RPMI8226 (cell line): Measurements from ENCODE around the gene FGFR2.
A peak's percentile ranks its signal among the peaks of the same experiment; 100 is the strongest.

Source experiments
- DNase-seq: peaks from one replicate; pipeline ENCODE4 v3.0.0-alpha.2; 2015

The FGFR2 gene

DNA sequence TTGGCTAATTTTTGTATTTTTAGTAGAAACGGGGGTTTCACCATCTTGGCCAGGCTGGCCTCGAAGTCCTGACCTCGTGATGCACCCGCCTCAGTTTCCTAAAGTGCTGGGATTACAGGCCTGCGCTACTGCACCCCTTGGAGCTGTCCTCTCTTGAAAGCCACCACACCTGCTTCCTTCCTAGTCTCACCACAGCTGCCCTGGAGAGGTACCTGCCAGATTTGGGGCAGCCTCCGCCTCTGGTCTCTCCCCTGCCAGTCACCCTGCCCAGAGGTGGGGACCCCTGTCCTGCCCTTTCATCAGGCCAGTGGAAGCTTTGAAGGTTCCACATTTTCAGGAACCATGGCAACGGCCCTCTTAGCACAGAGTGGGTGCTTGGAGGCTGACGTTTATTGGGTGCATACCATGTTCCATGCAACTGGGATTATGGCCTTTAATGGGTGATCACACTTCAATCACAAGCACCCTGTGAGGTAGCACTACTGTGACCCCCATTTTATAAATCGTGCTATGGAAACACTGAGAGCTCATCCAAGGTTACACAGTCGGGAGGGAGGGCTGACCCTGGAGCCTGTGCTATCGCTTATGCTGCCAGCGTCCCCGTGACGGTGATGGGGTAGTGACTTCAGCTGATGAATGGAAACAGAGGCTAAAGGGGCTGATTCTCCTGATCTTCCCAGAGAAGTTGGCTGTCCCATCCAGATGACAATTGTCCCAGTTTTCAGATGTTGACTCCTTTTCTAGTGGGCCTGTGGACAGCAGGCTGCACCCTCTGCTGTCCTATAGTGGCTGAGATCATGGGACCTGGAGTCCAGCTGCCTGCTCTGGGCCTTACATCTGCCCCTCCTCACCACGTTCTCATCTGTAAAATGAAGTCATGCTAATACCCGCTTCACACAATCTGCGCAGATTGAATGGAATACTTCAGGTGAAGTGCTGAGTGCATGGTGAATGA lies 11.5 kb upstream of the FGFR2 start:
- DNase-seq, result no peak

DNA sequence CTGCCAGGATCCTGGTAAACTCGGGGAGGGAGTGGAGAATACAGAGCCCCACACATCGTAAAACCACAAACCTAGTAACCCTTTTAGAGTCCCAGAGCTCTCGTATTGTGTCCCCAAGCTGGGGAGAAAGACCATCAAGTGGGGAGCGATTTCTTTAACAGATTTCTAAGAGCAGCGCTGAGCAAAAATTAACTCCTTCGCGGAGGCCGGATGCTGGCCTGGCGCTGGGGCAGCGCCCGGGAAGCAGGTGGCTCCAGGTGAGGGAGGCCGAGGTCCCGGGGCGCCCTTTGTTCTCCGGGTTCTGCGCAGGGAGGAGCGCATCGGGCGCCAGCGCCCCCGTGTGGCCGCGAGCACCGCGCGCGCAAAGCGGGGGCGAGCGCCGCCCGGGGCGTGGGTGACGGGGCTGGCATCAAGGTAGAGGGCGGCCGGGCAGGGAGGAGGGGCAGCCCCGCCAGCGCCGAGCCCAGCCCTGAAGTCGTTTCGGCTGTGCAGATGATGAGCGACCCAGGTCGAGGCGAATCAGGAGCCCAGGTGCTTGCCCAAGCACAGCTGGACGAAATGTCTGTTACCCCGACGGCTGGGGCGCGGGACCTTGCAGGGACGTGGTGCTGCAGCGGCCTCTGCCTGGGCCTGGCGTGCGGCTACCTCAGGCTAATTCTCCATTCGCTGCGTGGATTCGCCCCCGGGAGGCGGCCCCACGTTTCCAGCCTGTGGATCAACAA lies 10.4 kb upstream of the FGFR2 start:
- DNase-seq, result peak; percentile 70

DNA sequence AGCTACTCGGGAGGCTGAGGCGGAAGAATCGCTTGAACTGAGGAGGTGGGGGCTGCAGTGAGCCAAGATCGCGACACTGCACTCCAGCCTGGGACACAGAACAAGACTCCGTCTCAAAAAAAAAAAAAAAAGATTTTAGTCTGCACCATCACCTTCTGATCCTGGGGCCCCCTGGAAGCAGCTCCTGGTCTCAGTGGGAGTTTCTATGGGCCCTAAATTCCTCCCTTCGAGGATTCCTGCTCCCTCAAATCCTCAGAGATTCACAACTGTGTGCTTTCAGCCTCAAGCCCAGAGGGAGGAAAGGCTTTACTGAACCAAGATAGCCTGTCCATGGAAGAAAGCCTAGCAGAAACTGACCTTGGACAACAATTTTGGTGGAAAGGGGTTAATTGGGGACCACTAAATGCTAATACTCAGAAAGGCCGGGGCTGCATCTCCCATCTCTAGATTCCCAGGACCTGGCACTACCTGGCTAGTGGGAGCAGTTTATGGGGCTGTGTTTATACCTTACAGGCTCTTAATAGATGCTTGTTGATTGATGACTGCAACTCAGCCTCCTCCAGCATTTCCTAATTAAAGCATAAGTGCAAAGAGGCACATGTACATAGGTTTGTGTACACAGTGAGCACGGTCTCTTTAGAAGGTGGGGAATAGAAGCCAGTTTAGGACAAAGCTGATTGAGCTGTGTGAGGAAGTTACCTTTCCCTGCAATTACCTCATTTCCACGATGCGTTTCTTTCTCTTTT lies 9.2 kb upstream of the FGFR2 start:
- no peak for DNase-seq

DNA sequence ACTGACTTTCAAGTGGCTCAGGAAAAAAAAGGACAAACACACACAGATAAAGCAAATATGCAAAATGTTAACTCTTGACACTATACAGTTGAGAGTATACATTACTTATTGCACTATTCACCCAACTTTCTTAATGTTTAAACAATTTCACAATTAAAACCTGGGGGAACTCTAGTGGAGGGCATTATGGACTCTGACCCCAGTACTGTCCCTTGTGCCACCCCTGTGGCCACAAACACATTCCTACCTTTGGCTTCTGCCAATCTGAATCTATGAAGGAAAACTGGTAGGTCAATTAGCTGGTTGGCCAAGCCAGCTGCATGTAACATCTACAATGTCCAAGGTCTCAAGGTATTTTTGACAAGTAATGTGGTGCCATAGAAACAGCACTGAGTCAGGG lies 7.5 kb upstream of the FGFR2 start:
- no peak for DNase-seq

DNA sequence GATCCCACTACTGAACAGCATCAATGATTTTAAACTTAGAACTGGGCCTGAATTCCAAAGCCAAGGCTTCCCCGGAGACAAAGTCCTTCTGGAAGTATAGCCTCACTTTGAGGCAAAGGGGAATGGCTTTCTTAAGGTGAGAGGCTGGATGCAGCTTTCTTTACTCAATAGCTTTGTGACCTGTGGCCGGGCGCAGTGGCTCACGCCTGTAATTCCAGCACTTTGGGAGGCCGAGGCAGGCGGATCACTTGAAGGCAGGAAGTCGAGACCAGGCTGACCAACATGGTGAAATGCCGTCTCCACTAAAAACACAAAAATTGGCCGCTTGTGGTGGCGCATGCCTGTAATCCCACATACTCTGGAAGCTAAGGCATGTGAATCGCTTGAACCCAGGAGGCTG lies 3.2 kb upstream of the FGFR2 start:
- no peak for DNase-seq

DNA sequence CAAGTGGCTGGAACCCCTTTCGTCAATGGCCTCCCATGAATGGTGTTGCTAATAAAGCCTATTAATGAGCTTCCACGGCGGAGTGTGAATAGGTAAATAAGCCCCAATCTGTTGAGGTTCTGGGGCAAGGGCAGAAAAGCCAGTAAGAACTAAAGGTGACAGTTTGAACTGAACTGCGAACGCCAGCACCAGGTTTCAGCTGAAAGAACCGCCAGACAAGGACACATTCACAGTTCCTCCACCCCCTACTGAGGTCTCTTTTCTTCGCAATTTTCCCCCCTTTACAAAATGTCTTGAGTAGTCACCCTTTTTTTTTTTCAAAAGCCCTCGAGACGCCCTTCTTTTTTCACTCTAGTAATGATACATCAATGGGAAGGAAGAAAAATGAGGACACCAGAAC lies 2.4 kb upstream of the FGFR2 start:
- DNase-seq, result no peak

DNA sequence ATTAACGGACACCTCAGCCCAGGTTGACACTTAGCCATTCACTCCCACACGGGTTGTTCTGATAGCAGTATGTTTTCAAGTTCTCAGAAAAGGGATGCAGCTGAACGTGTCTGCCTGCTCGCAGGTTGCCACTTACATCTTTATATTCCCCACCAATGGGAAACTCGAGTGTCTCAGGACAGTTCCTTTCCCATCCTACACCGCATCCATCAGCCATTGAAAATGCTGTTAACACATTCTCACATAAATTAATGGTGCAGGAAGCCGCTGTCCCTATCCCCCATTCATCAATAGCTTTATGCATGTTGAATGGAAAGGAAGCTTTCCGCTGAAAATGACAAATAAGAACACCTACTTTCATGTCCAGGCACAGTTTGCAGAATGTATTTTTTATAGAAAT lies 1.7 kb upstream of the FGFR2 start:
- no peak for DNase-seq

DNA sequence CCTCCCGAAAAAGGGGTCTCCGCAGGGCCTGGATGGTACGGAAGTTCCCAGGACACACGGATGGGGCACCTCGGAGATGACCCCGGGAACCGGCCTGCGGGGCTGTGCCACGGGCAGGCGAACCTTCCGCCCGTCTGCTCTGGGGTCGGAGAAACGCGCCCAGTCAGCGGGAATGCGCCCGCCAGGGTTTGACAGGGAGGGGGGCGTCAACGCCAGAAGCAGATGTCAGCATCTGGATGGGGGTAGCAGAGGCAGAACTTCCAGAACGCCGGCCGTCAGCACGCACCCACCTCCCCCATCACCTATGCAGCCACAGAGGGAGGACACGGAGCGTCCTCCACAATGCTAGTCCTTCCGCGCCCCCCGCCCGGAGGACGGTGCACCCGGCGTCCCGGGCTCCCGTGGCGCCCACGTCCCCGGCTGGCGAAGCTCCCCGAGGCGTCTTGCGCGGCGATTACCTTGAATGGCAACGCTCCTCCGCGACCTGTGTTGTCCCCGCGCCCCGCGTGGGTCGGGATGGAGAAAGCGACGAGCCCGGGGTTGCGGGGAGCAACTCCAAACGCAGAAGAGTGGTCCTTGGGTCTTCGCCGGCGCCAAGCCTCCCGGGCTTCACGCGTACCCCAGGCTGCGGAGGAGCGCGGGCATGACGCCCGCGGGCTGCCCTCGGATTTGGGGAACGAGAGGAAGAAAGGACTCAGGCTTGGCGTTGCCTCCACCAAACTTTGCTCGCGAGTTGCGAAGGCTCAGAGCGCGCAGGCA lies 561 bp downstream of the FGFR2 start:
- no peak for DNase-seq

DNA sequence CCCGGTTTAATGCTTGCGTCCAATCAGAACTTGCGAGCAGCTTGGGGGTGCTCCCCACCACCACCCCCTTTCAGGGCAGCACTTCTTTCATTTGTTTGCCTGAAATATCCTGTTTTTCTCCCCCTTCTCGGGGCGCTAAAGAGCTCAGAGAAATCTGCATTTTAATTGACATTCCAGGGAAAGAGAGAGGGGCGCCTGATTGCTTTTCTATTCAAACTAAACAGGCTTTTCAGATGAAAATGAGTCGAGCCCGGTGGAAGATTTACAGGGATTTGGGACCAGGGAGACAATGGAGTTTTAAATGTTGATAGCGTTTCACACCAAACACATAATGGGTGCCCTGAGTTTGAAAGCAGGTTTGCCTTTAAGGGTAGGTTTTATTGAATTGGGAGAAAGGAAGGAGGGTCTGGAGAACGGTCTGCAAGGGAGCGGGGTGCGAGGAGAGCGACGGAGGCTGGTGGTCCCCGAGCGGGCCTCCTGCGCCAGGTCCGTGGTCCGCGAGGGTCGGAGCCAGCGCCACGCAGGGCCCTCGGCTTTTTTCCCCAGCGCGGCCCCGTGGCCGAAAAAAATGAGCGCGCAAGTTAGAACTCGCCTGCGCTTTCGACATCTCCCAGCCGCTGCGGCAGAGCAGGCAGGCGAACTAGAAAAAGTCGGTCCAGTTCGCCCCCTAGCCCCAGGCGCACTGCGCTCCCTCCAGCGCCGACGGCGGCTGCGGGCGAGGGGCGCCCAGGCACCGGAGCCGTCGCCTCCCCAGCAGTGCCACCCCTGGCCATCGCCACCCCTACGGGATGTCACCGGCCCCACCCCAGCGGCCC lies 1.3 kb downstream of the FGFR2 start:
- DNase-seq, result peak; percentile 64

DNA sequence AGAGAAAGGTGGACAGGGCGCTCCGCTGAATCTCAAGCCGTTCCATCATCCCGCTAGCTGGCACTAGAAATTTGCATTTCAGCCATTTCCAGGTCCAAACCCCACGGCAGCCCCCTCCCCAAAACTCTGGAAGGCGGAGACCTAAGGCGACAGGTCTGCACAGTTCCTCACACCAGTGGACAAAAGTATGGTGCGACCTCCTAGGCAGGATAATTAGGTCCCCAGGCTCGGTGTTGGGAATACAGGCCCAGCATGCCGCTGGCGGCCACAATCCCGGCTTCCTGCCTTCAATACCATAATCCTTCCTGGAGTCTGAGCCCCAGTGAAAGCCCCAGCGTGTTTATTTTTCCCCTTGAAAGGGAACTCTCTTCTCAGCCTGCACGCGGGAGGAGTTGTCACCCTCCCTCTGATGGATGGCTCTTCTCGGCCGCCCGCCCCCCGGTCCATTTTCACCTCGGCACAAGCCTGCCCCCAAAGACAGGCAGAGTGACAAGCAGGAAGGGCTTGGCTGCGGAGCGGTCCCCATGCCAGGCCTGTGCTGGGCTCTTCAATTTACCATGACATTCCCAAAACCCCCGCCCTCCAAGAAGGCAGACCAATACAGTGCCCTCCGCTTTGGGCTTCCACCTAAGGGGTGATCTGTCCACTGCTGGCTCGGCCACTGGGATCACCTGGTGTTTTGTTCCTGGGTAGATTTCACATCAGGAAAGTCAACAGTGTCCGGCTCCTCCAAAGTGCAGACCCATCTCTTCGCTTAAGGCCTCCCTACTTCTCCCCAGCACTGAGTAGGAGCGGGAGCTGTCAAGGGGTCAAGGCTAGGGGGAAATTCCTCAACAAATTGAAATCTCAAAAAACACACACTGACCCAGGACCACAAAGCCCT lies 2.2 kb downstream of the FGFR2 start:
- no peak for DNase-seq

DNA sequence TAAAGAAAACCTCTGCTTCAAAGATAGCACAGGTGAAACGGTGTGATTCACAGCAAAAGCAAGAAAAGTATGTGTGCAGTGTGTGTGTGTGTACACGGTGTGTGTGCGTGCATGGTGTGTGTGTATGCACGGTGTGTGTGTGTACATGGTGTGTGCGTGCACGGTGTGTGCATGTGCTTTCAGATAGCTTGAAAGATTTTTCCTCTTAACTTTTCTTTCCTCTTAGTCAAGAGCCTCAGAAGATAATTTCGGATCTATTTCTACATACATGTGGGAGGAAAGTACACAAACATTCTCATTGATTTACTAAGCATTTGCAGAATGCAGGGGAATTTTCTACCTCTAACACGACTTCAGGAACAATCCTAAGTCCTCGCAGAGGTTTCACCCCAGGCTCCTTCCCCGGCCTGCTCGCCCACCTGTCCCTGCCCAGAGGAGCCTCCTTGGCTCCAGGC lies 2.9 kb downstream of the FGFR2 start:
- DNase-seq, result no peak

DNA sequence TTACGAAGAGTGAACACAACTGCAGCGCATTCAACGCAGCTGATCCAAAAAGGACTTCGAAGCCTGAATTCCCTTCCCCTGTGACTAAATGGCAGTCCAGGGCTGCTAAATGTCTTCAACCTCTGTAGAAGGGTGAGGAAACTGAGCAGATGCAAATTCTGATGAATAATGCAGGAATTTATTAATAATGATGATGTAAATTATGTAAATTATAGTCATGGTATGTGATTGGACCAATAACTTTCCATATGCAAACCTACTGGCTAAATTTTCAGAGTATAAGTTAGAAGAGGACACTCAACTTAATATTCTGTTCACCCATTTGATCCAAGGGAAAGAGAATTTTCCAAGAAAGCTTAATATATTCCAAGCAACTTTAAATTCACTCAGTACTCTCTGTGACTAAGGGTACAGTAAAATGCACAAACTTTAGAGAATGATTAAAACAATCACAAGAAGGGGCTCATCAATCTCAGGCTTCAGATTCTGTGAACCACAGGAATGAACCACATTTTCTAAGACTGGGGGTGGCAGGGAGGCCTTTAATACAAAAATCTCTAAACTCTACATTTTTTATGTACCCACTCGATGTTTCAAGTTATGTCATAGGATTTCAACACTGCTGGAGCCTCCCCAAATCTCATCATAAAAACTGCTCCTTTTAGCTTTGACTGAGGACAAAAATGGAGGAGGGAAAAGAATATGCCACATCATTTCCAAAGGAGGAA lies 3.5 kb downstream of the FGFR2 start:
- DNase-seq, result no peak

DNA sequence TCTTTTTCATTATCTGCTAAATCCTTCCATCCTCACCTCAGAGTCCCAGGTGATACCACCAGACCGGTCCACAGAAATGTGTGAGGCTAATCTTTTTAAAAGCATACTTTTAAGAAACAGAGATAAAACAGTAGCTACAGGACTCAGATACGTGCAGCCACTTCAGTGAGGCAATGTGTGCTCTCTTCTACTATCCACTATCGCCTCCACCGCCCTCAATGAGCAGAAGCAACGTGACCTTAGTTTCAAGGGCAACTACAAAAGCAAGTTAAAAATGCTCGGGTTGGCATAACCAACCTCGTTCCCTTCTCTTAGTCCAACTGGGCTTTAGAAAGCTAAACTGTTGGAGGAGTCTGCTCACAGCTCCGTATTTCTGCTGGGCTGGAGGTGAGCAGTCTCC lies 4.2 kb downstream of the FGFR2 start:
- DNase-seq, result no peak

DNA sequence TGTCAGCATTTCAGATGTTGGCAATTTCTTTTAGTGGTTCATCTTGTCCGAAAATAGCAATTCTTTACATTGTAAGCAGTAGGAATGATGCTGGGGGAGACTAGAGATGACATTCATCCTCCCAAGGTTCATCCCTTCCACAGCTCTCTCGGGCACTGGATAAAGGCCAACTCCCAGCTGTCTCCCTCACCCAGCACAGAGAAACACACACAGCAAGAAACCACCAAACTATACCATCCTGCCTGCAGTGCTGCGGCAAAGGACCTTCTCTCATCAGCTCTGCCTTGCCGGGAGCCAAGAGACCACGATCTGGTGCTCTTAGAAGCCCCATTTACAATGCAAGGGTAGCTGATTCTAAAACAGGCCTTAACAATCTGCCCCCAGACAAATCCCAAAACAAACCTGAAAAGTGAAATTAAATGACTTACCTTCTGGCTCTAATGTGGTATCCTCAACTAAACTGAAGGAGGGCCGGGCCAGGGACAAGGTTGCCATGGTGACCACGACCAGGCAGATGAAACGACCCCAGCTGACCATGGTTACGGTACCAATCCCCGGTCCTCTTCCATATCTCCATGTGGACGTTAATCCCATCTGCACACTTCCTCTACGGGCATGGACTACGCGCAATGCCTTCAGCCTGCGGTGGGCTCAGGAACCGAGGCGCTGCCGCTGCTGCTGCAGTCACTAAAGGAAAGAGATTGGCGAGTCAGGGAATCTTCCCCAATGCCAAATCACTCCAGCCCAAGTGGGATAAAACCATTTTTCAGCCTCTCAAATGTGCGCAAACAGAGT lies 4.8 kb downstream of the FGFR2 start:
- DNase-seq, result no peak

DNA sequence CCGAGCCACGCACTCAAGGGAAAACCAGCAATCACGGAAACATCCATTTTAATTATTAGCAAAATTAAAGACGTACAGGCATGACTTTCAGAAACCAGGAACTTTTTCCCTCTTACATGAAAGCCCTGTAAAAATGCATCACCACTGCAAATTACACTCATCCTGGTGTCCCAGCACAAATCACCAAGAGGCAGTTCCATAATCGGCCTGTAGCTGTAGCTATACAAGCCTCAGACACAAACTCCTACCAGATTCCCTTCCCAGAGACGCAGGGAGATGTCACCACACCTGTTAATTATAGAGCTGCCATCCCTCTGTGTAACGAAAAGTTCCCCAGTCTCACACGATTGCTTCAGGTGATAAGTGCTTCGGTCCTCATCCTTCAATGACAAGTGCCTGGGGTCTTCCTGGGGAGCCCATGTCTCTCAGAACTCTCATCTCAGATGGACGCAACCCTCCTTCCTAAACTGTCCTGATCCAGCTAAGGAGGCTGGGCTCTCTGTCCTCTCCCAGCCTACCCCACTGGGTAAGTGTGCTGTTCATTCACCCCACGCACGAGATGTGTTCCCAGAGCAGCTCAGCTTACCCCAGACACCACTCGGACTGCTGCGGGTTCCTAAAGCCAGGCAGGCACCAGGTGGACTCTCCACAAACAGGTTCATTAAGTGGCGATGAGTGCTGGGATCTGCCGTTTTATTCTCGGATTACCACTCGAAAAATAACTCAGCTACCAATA lies 5.9 kb downstream of the FGFR2 start:
- no peak for DNase-seq

DNA sequence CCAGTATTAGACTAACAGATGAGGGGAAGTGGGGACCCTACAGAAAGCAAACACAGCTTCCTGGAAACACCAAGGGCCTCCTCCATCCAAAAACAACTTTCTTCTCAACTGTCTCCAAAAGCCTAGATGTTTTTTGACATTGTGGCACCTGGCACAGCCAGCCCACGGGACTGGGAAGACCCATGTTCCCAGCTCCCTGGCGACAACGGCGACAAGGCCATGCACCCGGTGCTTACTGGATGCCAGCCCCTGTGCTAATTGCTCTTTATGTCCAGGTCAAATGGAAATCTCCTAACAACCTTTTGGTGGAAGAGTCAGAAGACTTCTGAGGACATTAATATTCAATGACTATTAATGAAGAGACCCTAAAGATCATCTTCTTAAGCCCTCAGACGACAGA lies 7.1 kb downstream of the FGFR2 start:
- DNase-seq, result no peak

DNA sequence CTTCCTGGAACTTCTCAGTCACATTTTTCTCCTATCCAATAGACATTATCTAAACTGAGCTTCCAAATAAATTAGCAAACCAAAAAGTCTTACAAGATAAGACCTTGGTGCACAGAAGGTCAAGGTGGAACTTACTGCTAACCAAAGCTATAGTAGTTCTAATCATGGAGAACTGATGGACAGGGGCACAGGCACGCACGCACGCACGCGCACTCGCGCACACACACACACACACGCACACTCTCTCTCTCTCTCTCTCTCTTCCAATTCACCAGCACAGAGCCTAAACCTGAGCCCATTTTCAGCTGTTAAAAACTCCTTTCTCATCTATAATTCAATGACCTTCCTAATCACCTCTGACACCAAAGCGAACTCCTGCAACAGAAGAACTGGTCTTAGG lies 7.5 kb downstream of the FGFR2 start:
- no peak for DNase-seq

DNA sequence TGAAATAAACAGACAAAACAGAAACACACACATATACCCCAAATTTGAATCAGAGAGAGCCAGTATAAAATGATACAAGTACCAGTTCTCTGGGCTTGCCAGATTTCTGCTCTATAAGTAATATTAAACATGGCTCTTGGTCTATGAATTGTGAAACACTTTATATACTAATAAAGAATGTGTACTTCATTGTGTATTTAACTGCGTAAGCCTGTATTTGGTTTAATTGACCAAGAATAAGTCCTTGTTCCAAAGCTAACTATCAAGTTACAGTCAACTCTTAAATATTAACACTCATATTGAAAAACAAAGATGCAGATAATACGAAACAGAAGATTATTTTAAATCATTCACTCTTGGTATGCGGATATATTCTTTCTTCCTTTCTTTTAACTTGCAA lies 8.7 kb downstream of the FGFR2 start:
- DNase-seq, result no peak
